ENCODE results near the gene CCDC116.
"Not testable (repeated sequence)": the region's sequence is repeated elsewhere in the genome, so short reads cannot be mapped to it uniquely, and the experiment has no call there.

Gene CCDC116

GRCh38 chr22:21632237-21632895, at the start of gene CCDC116:
Gene CCDC116, plus strand, starts transcription at chr22:21632760. Its CDS starts 422 bp downstream, at chr22:21633182.
- DNase-seq = no peak

GRCh38 chr22:21582801-21583740, 49.5 kb upstream of the CCDC116 start:
- no peak for DNase-seq

GRCh38 chr22:21585389-21585788, 47.2 kb upstream of the CCDC116 start:
- DNase-seq = no peak

GRCh38 chr22:21587803-21588611, 44.6 kb upstream of the CCDC116 start:
- DNase-seq = no peak

- DNase-seq = no peak
Measured at GRCh38 chr22:21589396-21589795, 43.2 kb upstream of the CCDC116 start.

- DNase-seq = no peak
Measured at GRCh38 chr22:21590809-21591641, 41.5 kb upstream of the CCDC116 start.

- DNase-seq = no peak
Measured at GRCh38 chr22:21591695-21592094, 40.9 kb upstream of the CCDC116 start.

- DNase-seq = no peak
Measured at GRCh38 chr22:21592422-21592821, 40.1 kb upstream of the CCDC116 start.

- DNase-seq = no peak
Measured at GRCh38 chr22:21593406-21594232, 38.9 kb upstream of the CCDC116 start.

GRCh38 chr22:21594865-21595452, 37.6 kb upstream of the CCDC116 start:
- no peak for DNase-seq

- not testable (repeated sequence) for DNase-seq
Measured at GRCh38 chr22:21596356-21597135, 36.0 kb upstream of the CCDC116 start.

- DNase-seq = no peak
Measured at GRCh38 chr22:21598302-21598701, 34.3 kb upstream of the CCDC116 start.

GRCh38 chr22:21599053-21599893, 33.3 kb upstream of the CCDC116 start:
- DNase-seq = no peak

- no peak for DNase-seq
Measured at GRCh38 chr22:21602579-21602978, 30.0 kb upstream of the CCDC116 start.

GRCh38 chr22:21603973-21604372, 28.6 kb upstream of the CCDC116 start:
- no peak for DNase-seq

GRCh38 chr22:21605887-21606564, 26.5 kb upstream of the CCDC116 start:
- DNase-seq = no peak

- no peak for DNase-seq
Measured at GRCh38 chr22:21606775-21607174, 25.8 kb upstream of the CCDC116 start.

- not testable (repeated sequence) for DNase-seq
Measured at GRCh38 chr22:21609556-21610157, 22.9 kb upstream of the CCDC116 start.
